Fibroblast of pulmonary artery (primary cell): ENCODE measurements around the gene STAT3.

Experiments used
- DNase-seq: peaks from one replicate; pipeline ENCODE4 v3.0.0-alpha.2; 2010; ENCODE audit warnings: low read depth
- H3K4me3 ChIP-seq: replicated peaks from 2 replicates; pipeline ENCODE4 v1.5.1; 2011; ENCODE audit warnings: low read depth, mild to moderate bottlenecking, control low read depth, low read length, moderate library complexity
- TF ChIP-seq, protein P1 (sequence below): IDR thresholded peaks from 2 replicates; pipeline ENCODE4 v1.5.1; 2011; ENCODE audit warnings: mild to moderate bottlenecking, control low read depth, low read length, inconsistent platforms; ENCODE audit errors: missing control alignments

STAT3 gene

DNA sequence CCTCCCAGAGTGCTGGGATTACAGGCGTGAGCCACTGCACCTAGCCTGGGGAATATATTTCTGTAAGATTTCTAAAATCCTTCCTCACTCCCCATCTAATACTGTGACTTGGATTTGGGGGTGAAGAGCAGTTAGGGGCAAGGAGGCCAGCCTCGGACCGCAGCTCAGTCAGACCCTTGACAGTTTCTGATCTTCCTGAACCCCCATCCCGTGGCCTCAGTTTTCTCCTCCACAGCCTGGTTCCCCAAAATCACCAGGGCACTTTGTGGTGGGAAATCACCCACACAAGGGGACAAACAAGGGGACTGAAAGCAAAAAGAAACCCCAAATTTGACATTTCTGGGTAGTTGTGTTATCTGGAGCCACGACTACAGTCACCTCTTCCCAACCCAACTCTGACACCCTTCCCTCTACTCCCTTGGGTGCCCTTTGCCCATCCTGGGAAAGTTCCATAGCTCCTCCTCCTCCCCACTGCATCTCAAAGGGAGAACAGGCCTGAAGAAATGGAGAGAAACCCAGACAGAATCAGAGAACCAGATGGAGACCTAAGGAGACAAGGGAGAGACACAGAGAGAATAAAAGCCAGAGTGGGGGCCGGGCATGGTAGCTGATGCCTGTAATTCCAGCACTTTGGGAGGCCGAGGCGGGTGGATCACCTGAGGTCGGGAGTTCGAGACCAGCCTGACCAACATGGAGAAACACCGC lies 102.7 kb downstream of the STAT3 start:
- H3K4me3 ChIP-seq: no peak overlapping the region
- DNase-seq: no peak

DNA sequence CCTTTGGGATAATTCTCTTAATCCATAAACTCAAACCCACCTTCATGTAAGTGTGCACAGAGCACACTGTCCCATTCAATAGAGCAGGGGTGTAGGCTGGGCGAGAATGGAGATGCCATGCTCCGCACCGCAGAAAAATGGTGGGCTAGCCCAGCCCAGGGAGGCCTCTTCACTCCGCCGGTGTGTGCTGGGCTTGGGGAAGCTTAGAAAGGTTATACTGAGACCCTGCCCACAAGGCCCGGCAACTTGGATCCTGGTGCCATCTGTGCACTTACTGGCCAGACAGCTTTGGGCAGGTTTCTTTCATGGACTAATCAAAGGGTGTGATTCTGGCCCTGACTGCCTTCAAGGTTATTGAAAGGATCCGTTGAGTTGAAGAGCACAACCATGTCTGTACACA lies 103.7 kb downstream of the STAT3 start:
- H3K4me3 ChIP-seq: no peak overlapping the region
- TF ChIP-seq, protein P1, sequence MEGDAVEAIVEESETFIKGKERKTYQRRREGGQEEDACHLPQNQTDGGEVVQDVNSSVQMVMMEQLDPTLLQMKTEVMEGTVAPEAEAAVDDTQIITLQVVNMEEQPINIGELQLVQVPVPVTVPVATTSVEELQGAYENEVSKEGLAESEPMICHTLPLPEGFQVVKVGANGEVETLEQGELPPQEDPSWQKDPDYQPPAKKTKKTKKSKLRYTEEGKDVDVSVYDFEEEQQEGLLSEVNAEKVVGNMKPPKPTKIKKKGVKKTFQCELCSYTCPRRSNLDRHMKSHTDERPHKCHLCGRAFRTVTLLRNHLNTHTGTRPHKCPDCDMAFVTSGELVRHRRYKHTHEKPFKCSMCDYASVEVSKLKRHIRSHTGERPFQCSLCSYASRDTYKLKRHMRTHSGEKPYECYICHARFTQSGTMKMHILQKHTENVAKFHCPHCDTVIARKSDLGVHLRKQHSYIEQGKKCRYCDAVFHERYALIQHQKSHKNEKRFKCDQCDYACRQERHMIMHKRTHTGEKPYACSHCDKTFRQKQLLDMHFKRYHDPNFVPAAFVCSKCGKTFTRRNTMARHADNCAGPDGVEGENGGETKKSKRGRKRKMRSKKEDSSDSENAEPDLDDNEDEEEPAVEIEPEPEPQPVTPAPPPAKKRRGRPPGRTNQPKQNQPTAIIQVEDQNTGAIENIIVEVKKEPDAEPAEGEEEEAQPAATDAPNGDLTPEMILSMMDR: no peak
- no peak for DNase-seq

More for the DNA sequence above, 102.7 kb downstream of the STAT3 start:
- TF ChIP-seq, protein P1: no peak

DNA sequence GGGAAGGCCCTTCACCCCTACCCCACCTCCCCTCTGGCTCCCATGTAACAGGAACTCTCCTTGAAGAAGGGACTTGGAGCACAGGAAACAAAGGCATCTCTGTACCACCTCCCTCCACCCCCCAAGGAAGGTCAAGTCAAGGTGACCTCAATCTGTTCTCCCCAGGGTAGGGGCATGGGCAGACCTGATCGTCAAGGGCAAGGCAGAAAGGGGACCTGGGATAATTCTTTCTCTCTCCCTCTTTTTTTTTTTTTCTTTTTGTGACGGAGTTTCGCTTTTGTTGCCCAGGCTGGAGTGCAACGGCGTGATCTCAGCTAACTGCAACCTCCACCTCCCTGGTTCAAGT lies 104.2 kb downstream of the STAT3 start:
- H3K4me3 ChIP-seq: no peak overlapping the region
- TF ChIP-seq, protein P1: no peak
- no peak for DNase-seq

DNA sequence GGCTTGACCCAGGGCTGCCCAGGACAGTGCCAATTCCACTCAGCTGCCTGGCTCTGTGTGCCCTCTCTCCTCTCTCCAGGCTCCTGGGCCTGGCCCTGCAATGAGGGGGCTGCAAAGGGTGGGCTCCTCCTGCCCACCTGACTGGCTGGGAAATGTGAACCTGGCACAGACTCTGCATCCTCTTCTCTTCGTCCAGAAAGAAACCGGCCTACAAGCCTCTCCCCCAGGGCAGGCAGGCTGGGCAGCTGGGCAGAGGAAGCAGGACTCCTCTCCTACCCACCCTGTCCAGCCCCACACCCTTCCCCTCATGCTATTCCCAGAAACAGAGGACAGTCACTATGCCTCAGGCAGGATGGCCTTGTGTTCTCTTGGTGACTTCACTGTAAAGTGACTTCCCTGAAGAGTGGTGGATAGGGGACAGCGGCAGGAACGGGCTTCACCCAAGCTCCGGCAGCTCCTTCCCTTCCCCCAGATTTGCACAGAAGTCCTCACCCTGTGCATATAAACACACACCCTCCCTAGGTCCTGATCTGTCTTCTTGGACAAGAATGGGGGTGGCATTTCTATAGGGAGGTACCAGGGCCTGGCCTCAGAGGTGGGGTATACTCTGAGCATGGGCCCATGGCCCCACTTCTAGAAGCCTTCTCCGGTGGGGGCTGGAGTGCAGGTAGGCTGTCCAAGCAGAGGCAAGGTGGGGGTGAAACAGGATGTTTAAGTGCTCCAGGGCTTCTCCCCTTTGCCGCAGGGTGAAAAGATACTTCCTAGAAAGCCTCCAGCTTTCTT lies 104.8 kb downstream of the STAT3 start:
- DNase-seq: no peak
- H3K4me3 ChIP-seq: no peak overlapping the region
- TF ChIP-seq, protein P1: no peak

DNA sequence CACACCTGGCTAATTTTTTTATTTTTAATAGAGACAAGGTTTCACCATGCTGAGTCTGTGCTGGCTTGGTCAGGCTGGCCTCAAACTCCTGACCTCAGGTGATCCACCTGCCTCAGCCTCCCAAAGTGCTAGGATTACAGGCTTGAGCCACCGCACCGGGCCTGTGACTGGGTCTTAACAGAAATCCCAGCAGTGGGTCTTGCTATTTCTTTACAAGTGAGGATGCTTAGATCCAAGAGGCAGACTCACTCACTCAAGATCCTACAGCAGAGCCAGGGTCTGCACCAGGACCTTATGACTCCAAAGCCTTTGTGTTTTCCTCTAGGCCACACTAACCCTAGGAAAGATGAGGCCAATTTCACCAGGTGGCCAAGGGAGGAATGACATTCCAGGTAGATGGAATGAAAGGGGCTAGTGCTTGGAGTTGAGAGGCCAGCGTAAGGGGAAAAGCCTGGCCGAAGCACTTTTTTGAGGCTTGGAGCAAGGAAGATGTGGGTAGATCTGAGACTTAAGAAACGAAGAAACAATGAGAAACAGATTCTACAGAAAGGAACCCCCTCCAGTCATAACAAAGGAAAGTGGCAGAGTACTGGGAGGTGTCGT lies 105.7 kb downstream of the STAT3 start:
- no peak overlapping the region for H3K4me3 ChIP-seq
- TF ChIP-seq, protein P1: no peak
- DNase-seq: no peak

DNA sequence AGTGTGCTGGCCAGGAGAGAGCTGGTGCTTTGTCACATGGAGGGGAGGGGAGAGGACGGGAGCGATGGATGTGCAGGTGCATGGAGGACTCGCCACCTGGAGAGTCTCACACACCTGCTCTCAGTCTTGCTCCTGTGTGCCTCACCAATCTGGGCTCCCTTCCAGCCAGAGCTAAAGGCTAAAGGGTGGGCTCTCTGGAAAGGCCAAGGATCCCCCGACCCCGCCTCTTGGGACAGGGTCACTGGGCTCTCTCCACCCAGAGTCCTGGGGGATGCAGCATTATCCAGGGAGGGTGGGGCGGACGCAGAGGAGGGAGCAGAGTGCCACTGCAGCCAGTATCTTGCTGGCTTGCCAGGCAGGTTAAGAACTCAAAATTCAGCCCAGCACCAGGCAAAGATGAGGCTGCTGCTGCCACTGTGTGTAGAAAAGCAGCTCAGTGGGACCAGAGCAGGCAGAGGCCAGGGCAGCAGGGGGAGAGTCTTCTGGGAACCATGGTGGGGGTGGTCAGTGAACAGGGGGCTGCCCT lies 106.6 kb downstream of the STAT3 start:
- DNase-seq: no peak
- H3K4me3 ChIP-seq: no peak overlapping the region
- TF ChIP-seq, protein P1: no peak
